DOHH2 (cell line): ENCODE results near the gene LPAR5.

Experiments used
- H3F3A ChIP-seq: fragments of 200-600 bp; sonication (generic), shearing (Covaris generic); 2 replicates; pipeline ENCODE4 v1.6.0; 2016; ENCODE audit warnings: antibody characterized with exemption, mild to moderate bottlenecking; ENCODE audit not compliant: control insufficient read depth, insufficient read depth
- H3K27ac ChIP-seq: fragments of 200-600 bp; sonication (generic); 2 replicates; pipeline ENCODE4 v1.5.1; 2014; ENCODE audit warnings: low read depth, mild to moderate bottlenecking, low read length, moderate library complexity
- H3K27me3 ChIP-seq: fragments of 200-600 bp; sonication (generic); 2 replicates; pipeline ENCODE4 v1.6.1; 2014; ENCODE audit warnings: mild to moderate bottlenecking, low read length, mixed read lengths; ENCODE audit not compliant: control insufficient read depth
- H3K36me3 ChIP-seq: fragments of 200-600 bp; sonication (generic); 2 replicates; pipeline ENCODE4 v1.6.1; 2014; ENCODE audit warnings: mild to moderate bottlenecking, low read length, moderate library complexity, mixed read lengths; ENCODE audit not compliant: control insufficient read depth
- H3K4me1 ChIP-seq: fragments of 200-600 bp; sonication (generic); 2 replicates; pipeline ENCODE4 v1.6.1; 2014; ENCODE audit warnings: mild to moderate bottlenecking, low read length, mixed read lengths; ENCODE audit not compliant: control insufficient read depth
- H3K4me2 ChIP-seq: fragments of 200-600 bp; sonication (generic); 2 replicates; pipeline ENCODE4 v1.6.0; 2014; ENCODE audit warnings: mild to moderate bottlenecking, low read length, moderate library complexity
- H3K4me3 ChIP-seq: fragments of 200-600 bp; sonication (generic); 2 replicates; pipeline ENCODE4 v1.5.1; 2014; ENCODE audit warnings: mild to moderate bottlenecking, low read length, mixed read lengths
- H3K79me2 ChIP-seq: fragments of 200-600 bp; sonication (generic); 2 replicates; pipeline ENCODE4 v1.6.1; 2014; ENCODE audit warnings: mild to moderate bottlenecking, low read length, mixed read lengths; ENCODE audit not compliant: control insufficient read depth
- H3K9me2 ChIP-seq: fragments of 200-600 bp; sonication (generic); replicated peaks from 2 replicates; pipeline ENCODE4 v1.6.1; 2014; ENCODE audit warnings: mild to moderate bottlenecking, low read length, mixed read lengths; ENCODE audit not compliant: control insufficient read depth
- H3K9me3 ChIP-seq: fragments of 200-600 bp; sonication (generic); 2 replicates; pipeline ENCODE4 v1.6.1; 2014; ENCODE audit warnings: antibody characterized with exemption, low read length, mixed read lengths; ENCODE audit not compliant: control insufficient read depth, insufficient read depth
- H4K20me1 ChIP-seq: fragments of 200-600 bp; sonication (generic); 2 replicates; pipeline ENCODE4 v1.6.0; 2014; ENCODE audit warnings: low read depth, mild to moderate bottlenecking, antibody characterized with exemption, low read length, moderate library complexity; ENCODE audit not compliant: control insufficient read depth, insufficient read depth
- CTCF ChIP-seq: fragments of 200-600 bp; sonication (generic); IDR thresholded peaks from one replicate; pipeline ENCODE4 v1.5.1; 2014; ENCODE audit warnings: antibody characterized with exemption, mild to moderate bottlenecking, low read depth, low read length; ENCODE audit not compliant: poor library complexity, severe bottlenecking
- EZH2phosphoT487 ChIP-seq: fragments of 200-600 bp; sonication (generic); IDR thresholded peaks from 2 replicates; pipeline ENCODE4 v1.6.1; 2017; ENCODE audit warnings: borderline replicate concordance, mild to moderate bottlenecking, antibody characterized with exemption, low read length, moderate library complexity, mixed read lengths

The LPAR5 gene

GRCh38 chr12:6653342-6653741 is 17.6 kb upstream of the LPAR5 start:
- H3K27ac ChIP-seq, result no peak overlapping the region
- no peak overlapping the region for H3K4me2 ChIP-seq
- no peaks in the 10 kb centered on the region for H3K9me3 ChIP-seq
- no peaks in the 10 kb centered on the region for H3F3A ChIP-seq
- H3K9me2 ChIP-seq, result no peaks in the 10 kb centered on the region
- no peak overlapping the region for H3K4me3 ChIP-seq
- peaks cover 11% of the 10 kb centered on the region for H3K4me1 ChIP-seq
- H3K36me3 ChIP-seq, result peaks cover 40% of the 10 kb centered on the region
- H3K79me2 ChIP-seq, result no peaks in the 10 kb centered on the region
- no peak for TF ChIP-seq CTCF
- no peak for TF ChIP-seq EZH2phosphoT487
- no peaks in the 10 kb centered on the region for H3K27me3 ChIP-seq
- no peaks in the 10 kb centered on the region for H4K20me1 ChIP-seq

DNA sequence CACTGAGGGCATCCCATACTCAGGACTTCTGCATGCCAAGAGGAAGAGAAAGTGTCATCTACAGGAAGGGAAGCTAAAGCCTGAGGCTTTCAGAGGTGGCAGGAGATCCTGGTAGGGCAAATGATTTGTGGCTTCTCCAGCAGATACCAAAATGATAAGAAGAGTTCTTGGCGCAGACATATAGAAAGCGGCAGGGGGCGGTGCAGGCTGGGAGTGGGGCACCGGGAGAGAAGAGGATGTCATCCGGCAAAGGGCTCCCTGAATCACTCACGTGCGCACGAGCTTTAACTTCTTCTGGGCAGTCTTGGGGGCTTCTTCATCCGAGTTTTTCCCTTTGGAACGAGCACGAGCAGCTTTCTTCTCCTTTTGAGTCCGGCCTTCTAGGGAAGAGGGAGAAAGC is 16.6 kb upstream of the LPAR5 start:
- Histone ChIP-seq H4K20me1 (no peaks in the 10 kb centered on the region), H3K4me3 (no peak overlapping the region), H3K27me3 (no peaks in the 10 kb centered on the region), H3F3A (no peaks in the 10 kb centered on the region), H3K4me1 (peaks cover 19% of the 10 kb centered on the region), H3K36me3 (peaks cover 46% of the 10 kb centered on the region), H3K79me2 (no peaks in the 10 kb centered on the region), H3K9me2 (no peaks in the 10 kb centered on the region), H3K27ac (no peak overlapping the region), H3K4me2 (no peak overlapping the region), H3K9me3 (no peaks in the 10 kb centered on the region)
- TF ChIP-seq EZH2phosphoT487 (no peak), CTCF (no peak)

DNA sequence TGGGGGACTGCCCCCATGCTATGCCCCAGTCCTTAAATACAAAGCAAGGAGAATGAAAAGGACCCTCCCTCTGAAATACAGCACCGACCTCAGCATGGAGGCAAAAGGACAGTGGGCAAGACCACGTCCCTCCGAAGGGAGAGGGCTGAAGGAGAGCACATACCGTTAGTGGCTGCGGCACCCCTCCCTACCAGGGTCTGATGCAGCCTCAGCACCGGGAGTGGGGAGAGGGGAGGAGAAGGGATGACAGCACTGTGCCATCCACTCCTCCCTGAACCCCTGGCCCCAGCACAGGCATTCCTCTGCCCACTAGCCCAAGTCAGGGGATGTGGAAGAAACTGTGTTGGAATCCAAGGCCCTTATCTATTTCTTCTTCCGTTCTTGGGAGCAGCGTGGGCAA is 15.1 kb upstream of the LPAR5 start:
- H4K20me1 ChIP-seq, result no peaks in the 10 kb centered on the region
- H3K79me2 ChIP-seq, result peaks cover 12% of the 10 kb centered on the region
- H3K4me2 ChIP-seq, result no peak overlapping the region
- H3K9me2 ChIP-seq, result no peaks in the 10 kb centered on the region
- no peak overlapping the region for H3K4me3 ChIP-seq
- H3K4me1 ChIP-seq, result peaks cover 18% of the 10 kb centered on the region
- H3K27ac ChIP-seq, result no peak overlapping the region
- no peaks in the 10 kb centered on the region for H3K9me3 ChIP-seq
- H3K36me3 ChIP-seq, result peaks cover 50% of the 10 kb centered on the region
- H3F3A ChIP-seq, result no peaks in the 10 kb centered on the region
- H3K27me3 ChIP-seq, result no peaks in the 10 kb centered on the region
- TF ChIP-seq EZH2phosphoT487 (no peak), CTCF (no peak)

- Histone ChIP-seq H3K4me3 (peak within 1 kb of the TSS; percentile 90), H3K27me3 (no peaks in the 10 kb centered on the region), H3F3A (peaks cover 21% of the 10 kb centered on the region), H3K9me2 (no peaks in the 10 kb centered on the region), H4K20me1 (no peaks in the 10 kb centered on the region), H3K27ac (peak within 1 kb of the TSS; percentile 49), H3K4me2 (peak within 1 kb of the TSS; percentile 97), H3K36me3 (peaks cover 40% of the 10 kb centered on the region), H3K9me3 (no peaks in the 10 kb centered on the region), H3K4me1 (peaks cover 51% of the 10 kb centered on the region), H3K79me2 (peaks cover 12% of the 10 kb centered on the region)
- no peak for TF ChIP-seq CTCF
- TF ChIP-seq EZH2phosphoT487, result no peak
Measured at GRCh38 chr12:6647083-6647604, 11.4 kb upstream of the LPAR5 start, which contains the start of gene ACRBP. Gene ACRBP (minus strand): TSS chr12:6647432. CDS start chr12:6647366, 66 bp downstream.
